ENCODE measurements around the gene NFATC1. TPM values are rescaled to one million over a fixed set of nuclear protein-coding genes. Genes with fewer than 3 reads are reported as not detected.
A peak's percentile ranks its signal among the peaks of the same experiment; 100 is the strongest.

The NFATC1 gene
- total and polyA plus RNA-seq, 7 experiments from 2014 or later, result 27.1 to 87.2 (median 53.4) TPM

GRCh38 chr18:79445696-79446561, 50.2 kb downstream of the NFATC1 start:
- Mint-ChIP-seq H3K4me3 (no peak overlapping the region), H3K36me3 (peaks cover 0 to 9% (median 0%) of the 10 kb centered on the region in 5 donors), H3K9me3 (no peaks in the 10 kb centered on the region), H3K4me1 (peaks cover 2 to 22% (median 15%) of the 10 kb centered on the region in 7 donors), H3K27me3 (no peaks in the 10 kb centered on the region), H3K27ac (peak overlapping the region in 5 of 9 donors; percentile 41 to 78 (median 59))
- DNase-seq (no peak), ATAC-seq (no peak)
- no peaks in the 10 kb centered on the region for H3K9me3 ChIP-seq (ENCODE audit: control insufficient read depth in 2 of 3, low read length in 3 of 3)
- POLR2A ChIA-PET, result no interaction called here
- CTCF ChIA-PET, result no interaction called here
- H3K4me1 ChIP-seq (ENCODE audit: control insufficient read depth in 2 of 2, insufficient read depth in 2 of 2, low read length in 2 of 2), result no peaks in the 10 kb centered on the region
- no peak overlapping the region for H3K4me3 ChIP-seq (ENCODE audit: low read length)
- H3K27ac ChIP-seq (ENCODE audit: low read depth, low read length), result no peak overlapping the region
- H3K27me3 ChIP-seq (ENCODE audit: control insufficient read depth in 2 of 2, insufficient read depth in 2 of 2, low read length in 2 of 2), result no peaks in the 10 kb centered on the region
- H3K36me3 ChIP-seq (ENCODE audit: control insufficient read depth in 2 of 3, insufficient read depth in 3 of 3, low read length in 3 of 3), result peaks cover 0 to 80% (median 0%) of the 10 kb centered on the region in 3 experiments
- intact Hi-C loops (cut with micrococcal nuclease), result no loop called here

GRCh38 chr18:79446931-79447330, 51.2 kb downstream of the NFATC1 start:
- H3K36me3 ChIP-seq (ENCODE audit: control insufficient read depth in 2 of 3, insufficient read depth in 3 of 3, low read length in 3 of 3), result peaks cover 0 to 80% (median 0%) of the 10 kb centered on the region in 3 experiments
- peaks cover 0 to 13% (median 4%) of the 10 kb centered on the region in 5 donors for H3K36me3 Mint-ChIP-seq
- H3K27ac Mint-ChIP-seq, result peak overlapping the region in 1 of 9 donors; percentile 36
- H3K4me3 ChIP-seq (ENCODE audit: low read length), result no peak overlapping the region
- ATAC-seq (no peak), DNase-seq (no peak)
- H3K27ac ChIP-seq (ENCODE audit: low read depth, low read length), result no peak overlapping the region
- no peaks in the 10 kb centered on the region for H3K27me3 Mint-ChIP-seq
- no peaks in the 10 kb centered on the region for H3K27me3 ChIP-seq (ENCODE audit: control insufficient read depth in 2 of 2, insufficient read depth in 2 of 2, low read length in 2 of 2)
- H3K4me3 Mint-ChIP-seq, result no peak overlapping the region
- no peaks in the 10 kb centered on the region for H3K9me3 Mint-ChIP-seq
- no peaks in the 10 kb centered on the region for H3K4me1 ChIP-seq (ENCODE audit: control insufficient read depth in 2 of 2, insufficient read depth in 2 of 2, low read length in 2 of 2)
- POLR2A ChIA-PET, result no interaction called here
- intact Hi-C loops (cut with micrococcal nuclease), result no loop called here
- H3K4me1 Mint-ChIP-seq, result peaks cover 0 to 18% (median 10%) of the 10 kb centered on the region in 7 donors
- CTCF ChIA-PET, result no interaction called here
- H3K9me3 ChIP-seq (ENCODE audit: control insufficient read depth in 2 of 3, low read length in 3 of 3), result no peaks in the 10 kb centered on the region

GRCh38 chr18:79447703-79448367, 52.1 kb downstream of the NFATC1 start:
- Histone ChIP-seq H3K9me3 (ENCODE audit: control insufficient read depth in 2 of 3, low read length in 3 of 3) (no peaks in the 10 kb centered on the region), H3K27ac (ENCODE audit: low read depth, low read length) (no peak overlapping the region), H3K4me3 (ENCODE audit: low read length) (no peak overlapping the region), H3K4me1 (ENCODE audit: control insufficient read depth in 2 of 2, insufficient read depth in 2 of 2, low read length in 2 of 2) (no peaks in the 10 kb centered on the region), H3K36me3 (ENCODE audit: control insufficient read depth in 2 of 3, insufficient read depth in 3 of 3, low read length in 3 of 3) (peaks cover 0 to 80% (median 0%) of the 10 kb centered on the region in 3 experiments), H3K27me3 (ENCODE audit: control insufficient read depth in 2 of 2, insufficient read depth in 2 of 2, low read length in 2 of 2) (no peaks in the 10 kb centered on the region)
- ChIA-PET CTCF (no interaction called here), POLR2A (no interaction called here)
- Mint-ChIP-seq H3K27ac (peak overlapping the region in 3 of 9 donors; percentile 5 to 54 (median 25)), H3K9me3 (no peaks in the 10 kb centered on the region), H3K27me3 (no peaks in the 10 kb centered on the region), H3K4me1 (peaks cover 0 to 18% (median 10%) of the 10 kb centered on the region in 7 donors), H3K4me3 (no peak overlapping the region), H3K36me3 (peaks cover 0 to 13% (median 4%) of the 10 kb centered on the region in 5 donors)
- ATAC-seq, result peak; percentile 10
- no peak for DNase-seq
- intact Hi-C loops (cut with micrococcal nuclease), result no loop called here

GRCh38 chr18:79448621-79449020, 52.9 kb downstream of the NFATC1 start:
- H3K9me3 Mint-ChIP-seq, result no peaks in the 10 kb centered on the region
- no peak overlapping the region for H3K4me3 Mint-ChIP-seq
- DNase-seq, result no peak
- intact Hi-C loops (cut with micrococcal nuclease), result no loop called here
- H3K27me3 Mint-ChIP-seq, result no peaks in the 10 kb centered on the region
- no peak overlapping the region for H3K4me3 ChIP-seq (ENCODE audit: low read length)
- H3K4me1 ChIP-seq (ENCODE audit: control insufficient read depth in 2 of 2, insufficient read depth in 2 of 2, low read length in 2 of 2), result no peaks in the 10 kb centered on the region
- no peak overlapping the region for H3K27ac Mint-ChIP-seq
- CTCF ChIA-PET, result interaction anchor here (0.6 kb wide), 1 partner anchor 18 kb away, joined by 4 read pairs; no protein-coding TSS in a partner anchor
- POLR2A ChIA-PET, result no interaction called here
- H3K27me3 ChIP-seq (ENCODE audit: control insufficient read depth in 2 of 2, insufficient read depth in 2 of 2, low read length in 2 of 2), result no peaks in the 10 kb centered on the region
- no peak overlapping the region for H3K27ac ChIP-seq (ENCODE audit: low read depth, low read length)
- peaks cover 0 to 18% (median 10%) of the 10 kb centered on the region in 7 donors for H3K4me1 Mint-ChIP-seq
- H3K9me3 ChIP-seq (ENCODE audit: control insufficient read depth in 2 of 3, low read length in 3 of 3), result no peaks in the 10 kb centered on the region
- H3K36me3 ChIP-seq (ENCODE audit: control insufficient read depth in 2 of 3, insufficient read depth in 3 of 3, low read length in 3 of 3), result peaks cover 0 to 83% (median 0%) of the 10 kb centered on the region in 3 experiments
- peaks cover 0 to 18% (median 4%) of the 10 kb centered on the region in 5 donors for H3K36me3 Mint-ChIP-seq
- no peak for ATAC-seq

- CTCF ChIA-PET, result interaction anchor here (0.6 kb wide), 2 partner anchors 19 to 77 kb away, joined by 3 to 4 read pairs; no protein-coding TSS in a partner anchor
- no peak overlapping the region for H3K4me3 ChIP-seq (ENCODE audit: low read length)
- peaks cover 2 to 18% (median 15%) of the 10 kb centered on the region in 7 donors for H3K4me1 Mint-ChIP-seq
- no peak for ATAC-seq
- H3K9me3 ChIP-seq (ENCODE audit: control insufficient read depth in 2 of 3, low read length in 3 of 3), result no peaks in the 10 kb centered on the region
- peaks cover 0 to 22% (median 4%) of the 10 kb centered on the region in 5 donors for H3K36me3 Mint-ChIP-seq
- no peak overlapping the region for H3K27ac ChIP-seq (ENCODE audit: low read depth, low read length)
- intact Hi-C loops (cut with micrococcal nuclease), result no loop called here
- POLR2A ChIA-PET, result no interaction called here
- no peaks in the 10 kb centered on the region for H3K27me3 Mint-ChIP-seq
- no peak for DNase-seq
- no peaks in the 10 kb centered on the region for H3K4me1 ChIP-seq (ENCODE audit: control insufficient read depth in 2 of 2, insufficient read depth in 2 of 2, low read length in 2 of 2)
- H3K36me3 ChIP-seq (ENCODE audit: control insufficient read depth in 2 of 3, insufficient read depth in 3 of 3, low read length in 3 of 3), result peaks cover 0 to 84% (median 0%) of the 10 kb centered on the region in 3 experiments
- H3K27ac Mint-ChIP-seq, result no peak overlapping the region
- H3K4me3 Mint-ChIP-seq, result no peak overlapping the region
- H3K27me3 ChIP-seq (ENCODE audit: control insufficient read depth in 2 of 2, insufficient read depth in 2 of 2, low read length in 2 of 2), result no peaks in the 10 kb centered on the region
- no peaks in the 10 kb centered on the region for H3K9me3 Mint-ChIP-seq
Observed at GRCh38 chr18:79449551-79450288, 54.0 kb downstream of the NFATC1 start.

- no peak overlapping the region for H3K4me3 Mint-ChIP-seq
- no peaks in the 10 kb centered on the region for H3K27me3 Mint-ChIP-seq
- H3K36me3 Mint-ChIP-seq, result peaks cover 0 to 22% (median 4%) of the 10 kb centered on the region in 5 donors
- Histone ChIP-seq H3K27me3 (ENCODE audit: control insufficient read depth in 2 of 2, insufficient read depth in 2 of 2, low read length in 2 of 2) (no peaks in the 10 kb centered on the region), H3K4me1 (ENCODE audit: control insufficient read depth in 2 of 2, insufficient read depth in 2 of 2, low read length in 2 of 2) (no peaks in the 10 kb centered on the region), H3K4me3 (ENCODE audit: low read length) (no peak overlapping the region), H3K9me3 (ENCODE audit: control insufficient read depth in 2 of 3, low read length in 3 of 3) (no peaks in the 10 kb centered on the region), H3K27ac (ENCODE audit: low read depth, low read length) (no peak overlapping the region), H3K36me3 (ENCODE audit: control insufficient read depth in 2 of 3, insufficient read depth in 3 of 3, low read length in 3 of 3) (peaks cover 0 to 88% (median 5%) of the 10 kb centered on the region in 3 experiments)
- H3K9me3 Mint-ChIP-seq, result no peaks in the 10 kb centered on the region
- intact Hi-C loops (cut with micrococcal nuclease), result no loop called here
- peaks cover 2 to 16% (median 11%) of the 10 kb centered on the region in 7 donors for H3K4me1 Mint-ChIP-seq
- ChIA-PET POLR2A (no interaction called here), CTCF (interaction anchor here (0.6 kb wide), 1 partner anchor 76 kb away, joined by 3 read pairs; no protein-coding TSS in a partner anchor)
- no peak for ATAC-seq
- H3K27ac Mint-ChIP-seq, result peak overlapping the region in 1 of 9 donors; percentile 32
- no peak for DNase-seq
Observed at GRCh38 chr18:79450289-79451080, 54.8 kb downstream of the NFATC1 start.
